T-cell (primary cell): ENCODE results near the gene ITGA5. TPM values are rescaled to one million over a fixed set of nuclear protein-coding genes. Genes with fewer than 3 reads are reported as not detected.

Experiments
- ATAC-seq, 4 experiments: fragments of 200-7000 bp in 3 of 4; fragments of 150-1000 bp in 1 of 4; cut with Tn5 transposase; replicated peaks in 1 of 4; 1 replicate in 3 of 4; 2 replicates in 1 of 4; pipeline ENCODE4 v1.10.0; 2021; ENCODE audit warnings: moderate library complexity in 3 of 4, mild to moderate bottlenecking in 2 of 4, moderate number of reproducible peaks in 1 of 4
- CTCF ChIA-PET, 2 donors: fragments of 300-600 bp; sonication (Branson Sonifier 250); formaldehyde crosslinking; loops; one replicate each; lab custom pipeline; 2022; ENCODE audit warnings: antibody characterized with exemption in 2 of 2; lab: Charles Lee
- POLR2A ChIA-PET, 2 donors: fragments of 300-600 bp; sonication (Branson Sonifier 250); formaldehyde crosslinking; loops; one replicate each; lab custom pipeline; 2022; ENCODE audit warnings: antibody characterized with exemption in 2 of 2; lab: Charles Lee
- DNase-seq, 35 experiments: peaks; one replicate each; pipeline versions ENCODE4 v3.0.0 to v3.0.0-alpha.2; 2013 to 2023
- H3K27ac ChIP-seq: one replicate; pipeline ENCODE4 v1.5.1; 2013; ENCODE audit warnings: low read length
- H3K27me3 ChIP-seq, 2 experiments: replicated peaks in 1 of 2; 1 replicate in 1 of 2; 2 replicates in 1 of 2; pipeline versions ENCODE4 v1.6.1 to v1.7.0; 2013; ENCODE audit warnings: low read length in 1 of 2, mixed read lengths in 1 of 2; ENCODE audit not compliant: control insufficient read depth in 2 of 2, insufficient read depth in 2 of 2; ENCODE audit errors: extremely low read depth in 1 of 2
- H3K36me3 ChIP-seq, 2 donors: 1 replicate in 1 of 2; 2 replicates in 1 of 2; pipeline versions ENCODE4 v1.6.1 to v1.7.0; 2013; ENCODE audit warnings: low read length in 1 of 2; ENCODE audit not compliant: control insufficient read depth in 2 of 2, insufficient read depth in 1 of 2; ENCODE audit errors: extremely low read depth in 1 of 2
- H3K4me1 ChIP-seq, 2 experiments: 1 replicate in 1 of 2; 2 replicates in 1 of 2; pipeline versions ENCODE4 v1.6.1 to v1.7.0; 2013; ENCODE audit warnings: low read length in 2 of 2, mixed read lengths in 1 of 2; ENCODE audit not compliant: insufficient read depth in 2 of 2, control insufficient read depth in 1 of 2; ENCODE audit errors: extremely low read depth in 1 of 2
- H3K4me3 ChIP-seq, 2 donors: 1 replicate in 1 of 2; 2 replicates in 1 of 2; pipeline versions ENCODE4 v1.5.1 to v1.7.0; 2013; ENCODE audit warnings: mild to moderate bottlenecking in 2 of 2, low read length in 1 of 2, moderate library complexity in 1 of 2; ENCODE audit not compliant: control insufficient read depth in 1 of 2; ENCODE audit errors: extremely low read depth in 1 of 2
- H3K9me3 ChIP-seq: 2 replicates; pipeline ENCODE4 v1.7.0; 2013
- H3K27ac Mint-ChIP-seq, 2 donors: one replicate each; pipeline ENCODE4 v1.8.0; 2020 to 2021; ENCODE audit warnings: mild to moderate bottlenecking in 2 of 2, mixed read lengths in 2 of 2
- H3K27me3 Mint-ChIP-seq, 2 donors: one replicate each; pipeline ENCODE4 v1.8.0; 2021 to 2022; ENCODE audit warnings: mixed read lengths in 2 of 2
- H3K36me3 Mint-ChIP-seq: one replicate; pipeline ENCODE4 v1.8.0; 2021; ENCODE audit warnings: mixed read lengths
- H3K4me1 Mint-ChIP-seq, 3 donors: one replicate each; pipeline ENCODE4 v1.8.0; 2020 to 2022; ENCODE audit warnings: mixed read lengths in 3 of 3, mild to moderate bottlenecking in 1 of 3
- H3K4me3 Mint-ChIP-seq, 3 donors: one replicate each; pipeline ENCODE4 v1.8.0; 2020 to 2022; ENCODE audit warnings: mild to moderate bottlenecking in 3 of 3, mixed read lengths in 3 of 3, moderate library complexity in 3 of 3
- H3K9me3 Mint-ChIP-seq, 3 donors: one replicate each; pipeline ENCODE4 v1.8.0; 2020 to 2022; ENCODE audit warnings: mixed read lengths in 3 of 3
- WGBS: methylation state at CpG from one replicate; pipeline ENCODE4 v1.1.5; 2013; ENCODE audit warnings: missing lambda C conversion rate; ENCODE audit not compliant: insufficient coverage; 5-methylcytosine and 5-hydroxymethylcytosine counted together
- total RNA-seq, 35 experiments: library from RNA in 6 of 35; stranded (reverse) in 6 of 35; fragments of 120-200 nt in 1 of 35; gene quantifications; one replicate each; pipeline versions ENCODE4 v1.2.1 to v1.2.4 and lab custom pipeline; 2013 to 2026

ITGA5 gene
- total RNA-seq, 5 donors from 2014 or later (not counting 1 experiment from before 2014, with no cell fraction given), result 58.6 to 183 (median 169) TPM

GRCh38 chr12:54417712-54418440, 1.2 kb downstream of the ITGA5 start:
- H3K4me3 Mint-ChIP-seq, result peak overlapping the region; percentile 81 to 97 (median 95)
- Histone ChIP-seq H3K27ac (peak overlapping the region; percentile 91), H3K27me3 (peaks cover 0 to 14% of the 10 kb centered on the region in 2 experiments), H3K4me1 (peaks cover 39 to 75% of the 10 kb centered on the region in 2 experiments), H3K36me3 (no peaks in the 10 kb centered on the region), H3K9me3 (no peaks in the 10 kb centered on the region), H3K4me3 (peak overlapping the region; percentile 83 to 94)
- peak overlapping the region; percentile 97 to 98 for H3K27ac Mint-ChIP-seq
- no peaks in the 10 kb centered on the region for H3K27me3 Mint-ChIP-seq
- peaks cover 64 to 80% (median 73%) of the 10 kb centered on the region in 3 donors for H3K4me1 Mint-ChIP-seq
- peak in 6 of 35 experiments; percentile 23 to 60 (median 33) for DNase-seq
- ChIA-PET CTCF (interaction anchor here (0.9 to 5.3 kb wide), 5 partner anchors 14 to 38 kb away, joined by 3 to 40 read pairs (median 4); no protein-coding TSS in a partner anchor), POLR2A (interaction anchor here in 1 of 2 donors (0.6 to 1.5 kb wide), 2 partner anchors 19 to 128 kb away, joined by 7 to 9 read pairs; no protein-coding TSS in a partner anchor)
- peaks cover 2% of the 10 kb centered on the region for H3K36me3 Mint-ChIP-seq
- ATAC-seq, result no peak
- H3K9me3 Mint-ChIP-seq, result no peaks in the 10 kb centered on the region
- 27% methylated on average over 3 of the region's 25 CpGs for WGBS

DNA sequence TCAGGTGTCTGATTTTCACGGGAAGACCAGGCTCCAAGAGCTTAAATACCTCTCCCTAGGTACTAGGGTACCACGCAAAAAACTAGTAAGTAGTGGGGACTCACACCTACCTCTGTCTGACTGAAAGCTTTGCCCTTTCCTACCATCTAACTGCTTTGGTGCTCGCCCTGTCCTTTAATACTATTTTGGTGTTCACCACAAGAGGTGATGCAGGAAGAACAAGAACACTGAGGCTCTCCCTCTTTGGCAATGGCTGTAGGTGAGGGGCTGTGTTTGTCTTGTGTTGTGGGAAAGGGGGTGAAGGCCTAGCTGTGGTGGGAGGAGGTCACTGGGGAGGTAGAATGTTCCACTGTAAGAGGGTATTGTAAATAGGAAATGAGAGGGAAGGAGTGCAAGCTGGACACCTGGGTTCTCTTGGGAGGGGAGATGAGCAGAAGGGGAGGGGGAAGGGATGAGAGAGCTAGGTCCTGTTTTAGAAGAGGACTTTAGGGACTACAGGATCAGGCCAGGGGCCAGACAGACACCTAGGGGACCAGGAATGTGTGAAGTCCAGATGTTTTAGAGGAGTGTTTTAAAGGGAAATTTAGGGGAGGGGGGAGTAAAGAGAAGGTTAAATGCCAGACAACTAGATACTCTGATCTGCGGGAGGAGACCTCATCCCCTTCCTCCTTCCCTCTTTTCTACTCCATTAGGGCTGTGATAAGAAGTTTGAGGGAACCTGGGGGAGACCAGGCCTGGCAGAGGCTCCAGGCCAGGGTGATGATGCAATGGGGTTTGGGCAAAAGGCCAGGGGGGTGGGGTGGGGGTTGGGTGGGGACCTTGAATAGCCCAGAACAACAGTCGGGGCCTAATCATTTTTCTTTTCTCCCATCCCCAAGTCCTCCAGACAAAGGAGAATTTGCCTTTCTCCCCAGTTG, 2.1 kb downstream of the ITGA5 start:
- Mint-ChIP-seq H3K27ac (peak overlapping the region; percentile 97 to 98), H3K4me1 (peaks cover 74 to 86% (median 82%) of the 10 kb centered on the region in 3 donors), H3K27me3 (no peaks in the 10 kb centered on the region), H3K36me3 (peaks cover 4% of the 10 kb centered on the region), H3K9me3 (no peaks in the 10 kb centered on the region), H3K4me3 (peak overlapping the region; percentile 81 to 97 (median 95))
- CTCF ChIA-PET, result interaction anchor here (0.6 to 5.3 kb wide), 13 partner anchors 12 to 741 kb away, joined by 3 to 40 read pairs (median 4); partner anchors contain the start of genes ATP5MC2 (in 1 of the 2), COPZ1 (in 1 of the 2) and NCKAP1L (in 1 of the 2)
- Histone ChIP-seq H3K4me3 (peak overlapping the region; percentile 83 to 94), H3K36me3 (peaks cover 0 to 3% of the 10 kb centered on the region in 2 donors), H3K27ac (peak overlapping the region; percentile 91), H3K9me3 (no peaks in the 10 kb centered on the region), H3K4me1 (peaks cover 48 to 84% of the 10 kb centered on the region in 2 experiments), H3K27me3 (peaks cover 0 to 14% of the 10 kb centered on the region in 2 experiments)
- DNase-seq (peak in 1 of 35 experiments; percentile 49), ATAC-seq (no peak)
- WGBS, result no CpG with 5 or more reads among the region's 5 CpGs
- POLR2A ChIA-PET, result interaction anchor here (0.5 to 1.3 kb wide), 4 partner anchors 17 to 129 kb away, joined by 3 to 9 read pairs (median 4); no protein-coding TSS in a partner anchor

DNA sequence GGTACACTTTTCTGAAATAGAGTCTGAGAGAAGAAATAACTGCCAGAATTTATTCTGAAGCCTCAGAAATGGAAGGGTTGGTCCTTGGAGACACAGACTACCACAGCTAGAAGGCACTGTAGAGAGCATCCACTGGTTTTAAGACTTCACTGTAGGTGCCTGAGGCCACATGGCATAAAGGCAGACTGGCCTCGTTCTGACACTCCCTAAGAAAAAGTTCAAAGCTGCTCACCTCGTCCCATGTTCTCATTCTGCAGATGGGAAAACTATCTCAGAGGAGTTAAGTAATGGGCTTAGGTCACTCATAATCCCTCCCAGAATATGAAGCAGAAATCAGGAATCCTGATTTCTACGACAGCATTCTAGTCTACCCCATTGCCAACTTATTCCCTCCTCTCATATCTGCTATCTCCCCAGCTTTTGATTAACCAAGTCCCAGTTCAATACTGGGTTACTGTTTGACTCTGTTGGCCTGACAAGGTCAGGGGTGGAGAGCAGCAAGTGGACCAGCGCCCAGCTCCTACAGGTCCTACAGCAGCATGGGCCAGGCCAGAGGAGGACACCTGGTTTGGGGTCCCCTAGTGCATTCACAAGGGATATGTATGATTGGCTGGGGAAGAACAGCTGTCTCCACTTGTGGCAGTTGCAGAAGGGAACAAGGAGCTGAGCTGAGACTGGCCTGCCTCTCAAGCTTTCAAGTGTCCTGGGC, 3.7 kb downstream of the ITGA5 start:
- Mint-ChIP-seq H3K36me3 (peaks cover 10% of the 10 kb centered on the region), H3K4me3 (peak overlapping the region; percentile 39 to 97 (median 81)), H3K4me1 (peaks cover 78 to 86% (median 80%) of the 10 kb centered on the region in 3 donors), H3K27ac (peak overlapping the region; percentile 97 to 98), H3K9me3 (no peaks in the 10 kb centered on the region), H3K27me3 (no peaks in the 10 kb centered on the region)
- 88% methylated on average over 1 of the region's 4 CpGs for WGBS
- Histone ChIP-seq H3K4me1 (peaks cover 52 to 93% of the 10 kb centered on the region in 2 experiments), H3K27ac (peak overlapping the region; percentile 91), H3K36me3 (peaks cover 4 to 13% of the 10 kb centered on the region in 2 donors), H3K9me3 (no peaks in the 10 kb centered on the region), H3K4me3 (no peak overlapping the region), H3K27me3 (peaks cover 0 to 6% of the 10 kb centered on the region in 2 experiments)
- ChIA-PET CTCF (interaction anchor here (0.6 to 5.3 kb wide), 14 partner anchors 10 to 115 kb away, joined by 3 to 40 read pairs (median 6); partner anchors contain the start of genes COPZ1 (in 1 of the 2), NCKAP1L (in 1 of the 2) and NFE2 (in 1 of the 2)), POLR2A (interaction anchor here in 1 of 2 donors (1.3 kb wide), 1 partner anchor 18 kb away, joined by 3 read pairs; no protein-coding TSS in a partner anchor)
- ATAC-seq (peak in 1 of 4 experiments; percentile 23), DNase-seq (peak in 1 of 35 experiments; percentile 57)

GRCh38 chr12:54413284-54414190, 5.5 kb downstream of the ITGA5 start:
- 60% methylated on average over 5 of the region's 9 CpGs for WGBS
- Mint-ChIP-seq H3K4me3 (peak overlapping the region; percentile 75 to 81 (median 76)), H3K9me3 (no peaks in the 10 kb centered on the region), H3K4me1 (peaks cover 74 to 83% (median 78%) of the 10 kb centered on the region in 3 donors), H3K27me3 (no peaks in the 10 kb centered on the region), H3K36me3 (peaks cover 14% of the 10 kb centered on the region), H3K27ac (peak overlapping the region; percentile 96 to 97)
- CTCF ChIA-PET, result interaction anchor here (0.6 to 5.3 kb wide), 10 partner anchors 10 to 1725 kb away, joined by 3 to 41 read pairs (median 5); partner anchors contain the start of genes CBX5 (in 1 of the 2), COPZ1 (in 1 of the 2) and HNRNPA1 (in 1 of the 2)
- POLR2A ChIA-PET, result interaction anchor here (0.5 to 0.9 kb wide), 9 partner anchors 9 to 786 kb away, joined by 3 to 5 read pairs (median 3); no protein-coding TSS in a partner anchor
- no peaks in the 10 kb centered on the region for H3K9me3 ChIP-seq
- H3K36me3 ChIP-seq, result peaks cover 4 to 29% of the 10 kb centered on the region in 2 donors
- H3K27ac ChIP-seq, result peak overlapping the region; percentile 97
- ATAC-seq (peak; percentile 84 to 90 (median 87)), DNase-seq (peak; percentile 66 to 90 (median 84))
- H3K4me1 ChIP-seq, result peaks cover 43 to 97% of the 10 kb centered on the region in 2 experiments
- peak overlapping the region; percentile 47 to 79 for H3K4me3 ChIP-seq
- H3K27me3 ChIP-seq, result no peaks in the 10 kb centered on the region
